GM18870 (cell line): ENCODE results near the gene R3HDM1.
"Not testable (repeated sequence)": the region's sequence is repeated elsewhere in the genome, so short reads cannot be mapped to it uniquely, and the experiment has no call there.

ENCODE experiments used
- ATAC-seq: cut with Tn5 transposase; IDR thresholded peaks from one replicate; pipeline ENCODE4 v1.9.1; 2021; ENCODE audit warnings: moderate library complexity; ENCODE audit not compliant: unreplicated experiment

R3HDM1 gene

DNA sequence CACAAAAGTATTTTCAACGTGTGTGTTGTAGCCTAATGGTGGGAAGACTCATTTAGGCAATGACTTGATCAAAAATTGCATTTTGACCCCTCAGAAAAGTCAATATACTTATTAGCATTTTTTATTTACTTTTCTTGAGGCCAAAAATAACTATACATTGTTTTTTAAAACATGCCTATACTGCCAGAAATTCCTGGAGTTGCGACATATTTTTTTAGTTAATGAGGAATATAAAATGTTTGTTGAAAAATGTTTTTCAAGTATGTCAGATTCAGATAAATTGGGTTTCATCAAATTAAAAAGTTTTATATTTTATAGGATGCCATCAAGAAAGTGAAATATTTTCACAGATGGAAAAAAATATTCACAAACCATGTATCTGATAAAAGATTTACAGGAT, 39.6 kb downstream of the R3HDM1 start:
- no peak for ATAC-seq

DNA sequence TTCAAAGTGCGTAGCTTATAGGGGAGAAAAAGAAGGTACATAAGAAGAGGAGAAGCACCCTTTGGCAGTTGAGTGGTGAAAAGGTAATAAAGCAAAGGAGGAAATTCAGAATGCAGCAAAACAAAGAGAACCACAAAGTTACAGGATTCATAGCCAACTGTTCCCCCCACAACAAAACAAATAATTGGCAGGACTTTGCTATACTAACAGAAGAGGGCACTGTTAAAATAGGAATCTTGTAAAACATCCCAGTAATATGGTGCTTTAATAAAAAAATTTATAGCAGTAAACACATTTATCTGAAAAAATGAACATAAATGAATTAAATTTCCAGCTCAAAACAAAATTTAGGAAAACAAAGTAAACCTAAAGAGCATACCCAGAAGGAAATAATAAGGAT, 42.3 kb downstream of the R3HDM1 start:
- no peak for ATAC-seq

DNA sequence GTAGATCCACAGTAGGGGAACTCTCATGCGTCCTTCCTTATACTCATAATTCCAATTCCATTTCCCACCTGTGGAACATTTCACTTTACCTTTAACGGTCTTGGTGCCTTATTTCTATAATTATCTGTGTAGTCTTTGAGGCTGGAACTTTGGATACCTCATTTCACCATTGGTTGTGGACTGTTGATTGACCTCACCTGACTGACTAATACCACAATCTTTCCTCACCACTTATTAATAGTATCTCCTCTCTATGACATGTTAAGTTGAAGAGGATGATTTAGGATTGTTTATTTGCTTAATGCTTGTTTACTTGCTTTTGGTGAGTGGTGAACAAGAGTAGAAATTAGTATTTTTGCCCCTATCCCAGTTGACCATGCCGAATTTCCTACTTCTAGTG, 50.0 kb downstream of the R3HDM1 start:
- no peak for ATAC-seq

DNA sequence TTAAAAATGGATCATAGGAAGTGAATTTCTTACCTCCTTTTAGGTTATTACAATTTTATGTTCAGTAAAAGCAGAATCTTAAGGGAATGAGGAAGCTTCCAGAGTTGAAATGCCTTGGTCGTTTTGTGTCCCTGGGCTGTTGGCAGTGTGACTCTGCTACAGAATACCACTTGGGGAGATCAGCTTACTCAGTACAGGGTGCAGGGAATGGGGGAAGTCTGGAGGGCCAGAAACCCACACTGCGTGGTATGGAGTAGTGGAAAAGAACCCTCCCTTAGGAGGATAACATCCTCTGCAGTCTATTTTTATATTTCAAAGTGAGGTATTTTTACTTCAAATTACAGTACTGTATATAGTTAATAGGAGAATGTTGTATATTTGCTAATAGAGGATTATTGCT, 51.1 kb downstream of the R3HDM1 start:
- ATAC-seq = no peak

DNA sequence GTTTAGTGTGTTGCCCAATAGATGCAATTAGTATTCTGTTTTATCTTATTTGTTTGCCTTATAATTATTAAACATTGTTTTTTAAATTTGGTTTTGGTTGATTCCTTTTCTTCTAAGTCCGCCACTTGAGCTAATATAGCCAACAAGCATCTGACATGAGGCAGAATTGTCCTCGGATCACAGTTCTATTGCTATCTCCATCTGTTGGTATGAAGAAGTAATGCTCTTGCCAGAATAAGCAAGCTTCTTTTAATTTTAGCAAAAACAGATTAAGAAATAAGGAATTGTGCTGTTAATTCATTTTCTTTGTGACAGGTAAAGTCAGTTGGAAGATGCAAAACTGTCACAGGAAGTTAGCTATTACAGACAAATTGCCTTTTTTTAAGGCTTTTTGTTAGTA, 54.3 kb downstream of the R3HDM1 start:
- no peak for ATAC-seq

DNA sequence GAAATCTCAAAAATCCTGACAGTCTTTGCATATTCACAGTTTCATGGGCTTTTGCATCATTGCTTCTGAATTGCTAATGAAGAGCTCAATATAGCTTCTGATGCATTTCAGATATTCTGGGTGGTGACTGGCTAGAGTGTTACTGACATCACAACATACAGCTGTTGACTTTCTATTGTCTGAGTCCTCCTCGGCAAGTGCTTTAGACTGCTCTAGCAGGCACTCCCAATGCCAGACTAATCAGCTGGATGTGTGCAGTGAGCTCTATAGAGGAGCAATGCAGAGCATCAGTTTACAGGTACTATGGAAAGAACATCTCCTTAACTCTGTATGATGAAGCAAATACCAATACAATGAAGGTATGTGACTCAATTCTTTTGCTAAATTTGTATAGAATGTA, 54.9 kb downstream of the R3HDM1 start:
- ATAC-seq = peak; percentile 46

DNA sequence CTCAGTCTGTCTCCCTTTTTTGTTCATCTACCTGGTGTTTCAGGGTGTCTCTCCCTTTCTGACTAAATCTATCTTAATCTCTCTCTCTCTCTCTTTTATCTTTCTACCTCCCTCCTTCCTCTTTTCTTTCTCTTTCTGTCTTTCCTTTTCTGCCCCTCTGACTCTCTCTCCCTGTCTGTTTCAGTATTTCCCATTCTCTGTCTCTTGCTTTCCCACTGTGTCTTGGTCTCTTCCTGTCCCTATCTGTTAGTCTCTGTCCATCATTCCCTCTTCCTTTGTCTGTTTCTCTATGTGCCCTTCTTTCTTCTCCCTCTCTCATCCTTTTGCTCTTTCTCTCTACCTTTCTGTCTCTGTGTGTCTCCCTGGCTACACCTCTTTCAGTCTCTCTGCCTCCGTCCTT, 56.7 kb downstream of the R3HDM1 start:
- no peak for ATAC-seq

DNA sequence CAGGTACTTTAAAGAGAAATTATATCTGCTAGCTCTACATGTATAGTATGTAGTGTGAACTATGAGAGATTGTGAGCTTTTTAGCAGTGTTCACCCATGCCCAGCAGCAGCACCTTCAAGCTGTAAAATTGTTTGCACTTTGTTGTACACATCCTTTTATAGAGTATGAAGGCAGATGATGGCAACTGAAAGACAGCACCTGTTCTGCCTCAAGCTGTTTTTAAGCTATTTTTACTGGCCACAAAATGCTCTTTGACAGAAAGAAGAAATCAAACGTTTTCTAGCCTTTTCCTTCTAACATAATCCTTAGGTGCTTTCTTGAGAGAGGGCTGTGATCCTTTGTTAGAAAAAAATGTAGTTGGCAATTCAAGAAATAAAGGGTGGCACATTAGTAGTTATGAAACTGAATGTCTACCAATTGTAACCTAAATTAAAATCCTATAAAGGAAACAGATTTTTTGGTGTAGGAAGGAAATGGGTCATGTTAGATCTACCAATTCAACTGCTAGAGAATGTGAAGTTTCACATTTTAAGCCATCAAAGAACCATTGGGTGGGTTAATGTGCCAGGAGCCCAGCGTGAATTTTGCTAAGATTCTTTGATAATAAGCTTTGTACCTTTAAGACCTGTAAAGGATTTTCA, 59.5 kb downstream of the R3HDM1 start:
- no peak for ATAC-seq

DNA sequence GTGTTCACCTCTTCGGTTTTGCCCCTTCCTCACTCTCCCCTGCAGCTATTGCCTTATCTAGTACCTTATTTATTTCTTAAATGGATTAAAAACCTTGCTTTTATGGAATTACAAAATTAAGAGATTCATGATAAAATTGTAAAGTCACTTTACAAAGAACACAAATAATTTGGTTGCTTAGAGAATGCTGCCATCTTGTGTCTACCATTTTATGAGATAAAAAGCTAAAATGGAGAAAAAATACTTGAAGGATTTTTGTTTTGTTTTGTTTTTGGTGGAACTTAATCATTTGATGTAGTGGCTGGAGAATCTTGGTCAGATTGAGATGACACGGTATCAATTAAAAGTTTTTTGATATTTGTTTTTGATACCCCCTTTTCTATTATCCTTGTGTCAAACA, 69.6 kb downstream of the R3HDM1 start:
- no peak for ATAC-seq

DNA sequence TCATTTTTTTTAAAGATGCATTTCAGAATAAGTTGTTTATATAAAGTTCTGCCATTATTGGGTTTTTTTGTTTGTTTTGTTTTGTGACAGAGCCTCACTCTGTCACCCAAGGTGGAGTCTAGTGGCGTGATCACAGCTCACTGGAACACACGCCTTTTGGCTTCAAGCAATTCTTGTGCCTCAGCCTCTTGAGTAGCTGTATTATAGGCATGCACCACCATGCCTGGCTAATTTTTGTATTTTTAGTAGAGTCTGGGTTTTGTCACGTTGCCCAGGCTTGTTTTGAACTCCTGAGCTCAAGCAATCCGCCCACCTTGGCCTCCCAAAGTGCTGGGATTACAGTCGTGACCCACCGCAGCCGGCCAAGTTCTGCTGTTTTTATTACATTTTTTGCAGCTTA, 72.3 kb downstream of the R3HDM1 start:
- no peak for ATAC-seq

DNA sequence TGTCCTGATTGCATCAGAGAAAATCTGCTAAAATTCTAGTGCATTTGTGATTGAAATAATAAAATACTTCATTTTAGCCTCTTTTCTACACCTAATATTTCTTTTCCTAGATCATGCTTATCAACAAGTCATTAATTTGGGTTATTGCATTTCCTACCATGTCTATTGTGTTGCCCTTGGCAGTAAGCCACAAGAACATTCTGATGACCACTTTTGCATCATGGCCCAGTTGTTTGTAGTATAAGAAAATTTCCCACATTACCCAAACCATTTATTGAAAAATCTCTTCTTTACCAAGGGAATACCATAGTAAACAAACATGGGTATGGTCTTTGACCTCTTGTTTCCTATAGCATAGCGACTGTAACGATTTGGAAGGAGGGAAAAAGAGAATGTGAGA, 76.3 kb downstream of the R3HDM1 start:
- no peak for ATAC-seq

DNA sequence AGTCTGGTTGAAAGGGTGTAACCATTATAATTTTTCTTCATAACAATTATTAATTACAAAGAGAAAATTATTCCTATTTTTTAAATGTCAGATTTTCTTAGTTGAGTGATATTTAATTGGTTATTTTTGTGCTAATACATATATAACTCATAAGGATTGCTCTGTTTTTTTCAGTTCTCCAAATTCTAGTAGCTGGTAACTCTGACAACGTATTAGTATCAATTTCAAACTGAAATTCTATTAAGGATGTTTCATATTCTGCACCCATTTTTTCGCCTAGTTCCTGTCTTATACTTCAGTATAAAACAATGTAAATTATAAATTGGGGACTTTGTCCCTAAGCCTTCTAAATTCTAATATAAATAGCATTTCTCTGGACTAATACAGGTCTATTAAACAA, 81.0 kb downstream of the R3HDM1 start:
- ATAC-seq = no peak

DNA sequence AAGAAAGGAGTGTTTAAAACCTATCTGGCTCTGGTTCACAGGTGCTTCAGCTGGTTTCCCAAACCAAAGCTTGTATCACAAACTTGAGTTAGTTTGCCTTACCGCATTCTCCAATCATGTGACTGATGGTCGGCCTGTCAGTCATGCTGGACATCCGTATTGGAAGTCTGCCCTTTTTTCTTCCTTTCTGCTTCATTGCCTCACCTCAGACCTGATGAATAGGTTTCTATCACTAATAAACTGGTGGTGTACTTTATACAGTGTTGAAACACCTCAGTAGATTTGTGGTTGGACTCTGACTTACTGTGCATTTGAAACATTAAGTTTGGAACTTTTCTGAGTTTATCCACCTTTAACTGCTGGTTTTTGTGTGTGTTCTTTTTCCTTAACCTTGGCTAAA, 84.1 kb downstream of the R3HDM1 start:
- no peak for ATAC-seq

DNA sequence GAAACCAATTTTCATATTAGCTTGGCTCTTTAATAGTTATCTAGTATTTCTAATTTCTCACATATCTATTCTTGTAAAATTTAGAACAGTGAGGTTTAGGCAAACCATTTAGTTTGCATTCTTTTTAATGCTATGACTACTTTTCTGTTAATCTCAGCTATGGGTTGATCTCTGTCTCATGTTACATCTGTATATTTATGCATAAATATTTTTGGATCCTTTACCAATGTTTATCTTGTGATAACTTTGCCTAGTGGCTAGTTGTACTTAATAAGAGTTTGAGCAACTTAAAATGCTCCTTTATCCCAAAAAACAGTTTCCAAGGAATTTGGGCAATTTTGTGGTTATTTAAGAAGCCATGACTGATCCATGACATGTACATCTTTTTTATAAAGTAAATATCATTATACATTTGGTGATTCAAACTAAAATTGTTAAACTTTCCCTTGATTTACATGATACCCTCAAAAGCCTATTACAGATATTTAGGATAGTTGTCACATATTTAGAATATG, 86.3 kb downstream of the R3HDM1 start:
- ATAC-seq = no peak

DNA sequence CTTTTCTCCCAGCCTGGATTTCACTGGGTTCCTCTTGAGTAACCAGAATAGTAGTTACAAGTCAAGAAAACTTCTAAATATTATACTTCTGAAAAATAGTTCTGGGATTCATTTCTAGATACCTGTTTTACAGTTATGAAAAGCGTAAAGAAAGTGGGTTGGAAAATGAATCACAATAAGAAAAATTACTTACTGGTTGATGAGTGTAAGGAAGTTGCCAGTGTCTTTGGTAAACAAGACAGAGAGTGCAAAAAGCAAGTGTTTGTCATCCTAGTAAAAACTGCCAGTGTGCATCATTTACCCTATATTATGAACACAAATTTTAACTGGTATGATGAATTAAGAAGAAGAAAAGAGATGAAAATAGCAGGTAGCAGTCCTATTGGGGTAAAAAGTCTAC, 88.9 kb downstream of the R3HDM1 start:
- no peak for ATAC-seq

DNA sequence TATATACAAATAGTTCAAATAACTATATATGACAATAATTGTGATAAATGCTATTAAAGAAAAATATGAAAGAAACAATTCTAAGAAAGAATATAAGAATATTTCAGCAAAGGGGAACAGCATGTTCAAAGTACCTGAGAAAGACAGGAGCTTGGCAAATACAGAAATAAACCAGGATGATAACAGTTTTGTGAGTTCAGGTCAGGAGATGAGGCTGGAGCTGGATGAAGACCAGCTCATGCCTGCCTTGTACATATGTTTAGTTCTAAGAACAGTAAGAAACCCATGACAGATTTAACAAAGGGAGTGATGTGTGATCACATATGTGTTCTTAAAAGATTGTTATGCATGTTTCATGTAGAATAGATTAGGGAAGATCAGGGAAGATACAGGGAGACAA, 98.2 kb downstream of the R3HDM1 start:
- ATAC-seq = no peak

DNA sequence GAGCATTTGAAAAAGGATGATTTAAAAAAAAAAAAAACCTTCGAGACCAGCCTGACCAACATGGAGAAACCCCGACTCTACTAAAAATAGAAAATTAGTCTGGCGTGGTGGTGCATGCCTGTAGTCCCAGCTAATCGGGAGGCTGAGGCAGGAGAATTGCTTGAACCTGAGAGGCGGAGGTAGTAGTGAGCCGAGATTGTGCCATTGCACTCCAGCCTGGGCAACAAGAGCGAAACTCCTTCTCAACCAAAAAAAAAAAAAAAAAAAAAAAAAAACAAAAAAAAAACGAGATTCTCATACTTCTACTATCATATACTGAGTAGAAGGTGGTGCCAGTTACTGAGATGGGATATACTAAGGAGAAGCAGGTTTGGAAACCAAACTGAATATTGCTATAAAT, 98.8 kb downstream of the R3HDM1 start:
- not testable (repeated sequence) for ATAC-seq

DNA sequence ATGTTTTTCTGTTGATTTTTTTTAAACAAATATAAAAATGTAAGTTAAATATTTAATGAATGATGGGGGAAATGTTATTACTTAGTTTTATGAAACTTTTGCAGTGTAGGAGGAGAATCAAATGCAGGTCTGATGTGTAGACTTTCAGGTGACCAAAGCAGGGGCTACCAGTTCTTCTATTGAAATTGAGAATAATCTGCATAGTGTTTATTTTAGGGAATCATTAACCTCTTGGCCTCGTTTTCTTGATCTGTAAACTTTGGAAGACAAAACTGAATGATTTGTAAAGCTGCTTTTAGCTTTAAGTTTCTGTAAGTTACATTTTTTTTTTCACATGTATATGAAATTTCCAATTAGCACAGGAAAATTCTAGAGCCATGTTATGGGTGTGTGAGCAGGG, 99.2 kb downstream of the R3HDM1 start:
- no peak for ATAC-seq

DNA sequence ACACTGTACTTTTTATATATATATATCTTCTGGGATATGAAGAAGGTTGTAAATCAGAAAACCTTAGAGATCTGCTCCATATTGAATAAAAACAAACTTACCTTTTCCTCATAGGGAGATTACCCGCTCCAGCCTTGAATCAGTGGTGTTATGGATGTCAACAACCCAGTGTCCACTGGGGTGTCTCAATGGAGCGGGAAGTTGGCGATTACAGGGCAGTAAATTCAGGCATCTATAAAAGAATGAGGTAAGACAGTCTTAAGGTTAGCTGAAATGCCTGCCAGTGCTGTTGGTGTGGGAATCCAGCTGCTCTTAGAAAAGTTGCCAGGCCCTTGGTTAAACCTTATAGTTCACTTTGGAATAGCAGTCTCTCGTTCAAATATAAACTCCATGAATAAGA, 102.3 kb downstream of the R3HDM1 start:
- ATAC-seq = no peak

DNA sequence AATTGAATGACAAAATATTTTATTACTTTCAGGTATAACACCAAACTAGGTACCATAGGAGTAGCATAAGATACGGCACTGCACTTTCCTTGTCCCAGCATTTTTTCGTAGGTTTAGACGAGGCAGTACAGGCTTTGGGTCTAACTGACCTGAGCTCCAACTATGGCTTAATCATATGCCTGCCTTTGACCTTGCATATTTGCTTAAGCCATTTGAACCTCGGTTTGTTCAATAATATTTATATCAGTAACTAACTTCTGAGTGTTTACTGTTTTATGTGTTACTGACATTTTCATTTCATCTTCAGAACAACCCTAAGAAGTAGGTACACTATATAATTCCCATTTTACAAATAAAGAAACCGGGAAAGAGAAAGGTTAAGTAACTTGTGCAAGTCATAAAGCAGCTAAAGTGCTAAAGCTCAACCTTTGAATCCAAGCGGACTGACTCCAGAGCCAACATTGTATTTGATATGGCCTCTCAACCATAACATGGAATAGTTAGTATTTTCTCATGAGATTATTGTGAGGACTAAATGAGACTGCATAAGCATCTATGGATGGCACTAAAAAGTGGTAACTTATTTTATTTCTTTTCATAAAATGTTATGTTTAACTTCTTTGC, 104.0 kb downstream of the R3HDM1 start:
- no peak for ATAC-seq

DNA sequence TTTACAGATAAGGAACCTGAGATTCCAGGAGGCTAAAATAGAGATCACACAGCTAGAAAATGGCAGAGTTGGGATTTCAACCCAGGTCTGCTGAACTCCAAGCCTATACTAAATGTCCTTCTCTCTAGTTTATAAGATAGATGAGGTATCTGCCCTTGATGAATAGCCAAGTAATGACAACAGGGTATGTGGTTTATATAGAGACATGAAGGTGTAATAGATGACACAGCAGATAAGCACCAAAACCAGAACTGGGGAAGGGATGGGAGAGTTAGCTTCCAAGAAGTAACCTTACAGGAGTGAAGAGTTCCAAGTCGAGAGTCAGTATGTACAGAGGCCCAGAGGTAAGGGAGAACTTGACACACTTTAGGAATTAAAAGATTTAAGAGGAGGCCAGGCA, 105.7 kb downstream of the R3HDM1 start:
- ATAC-seq = peak; percentile 12

DNA sequence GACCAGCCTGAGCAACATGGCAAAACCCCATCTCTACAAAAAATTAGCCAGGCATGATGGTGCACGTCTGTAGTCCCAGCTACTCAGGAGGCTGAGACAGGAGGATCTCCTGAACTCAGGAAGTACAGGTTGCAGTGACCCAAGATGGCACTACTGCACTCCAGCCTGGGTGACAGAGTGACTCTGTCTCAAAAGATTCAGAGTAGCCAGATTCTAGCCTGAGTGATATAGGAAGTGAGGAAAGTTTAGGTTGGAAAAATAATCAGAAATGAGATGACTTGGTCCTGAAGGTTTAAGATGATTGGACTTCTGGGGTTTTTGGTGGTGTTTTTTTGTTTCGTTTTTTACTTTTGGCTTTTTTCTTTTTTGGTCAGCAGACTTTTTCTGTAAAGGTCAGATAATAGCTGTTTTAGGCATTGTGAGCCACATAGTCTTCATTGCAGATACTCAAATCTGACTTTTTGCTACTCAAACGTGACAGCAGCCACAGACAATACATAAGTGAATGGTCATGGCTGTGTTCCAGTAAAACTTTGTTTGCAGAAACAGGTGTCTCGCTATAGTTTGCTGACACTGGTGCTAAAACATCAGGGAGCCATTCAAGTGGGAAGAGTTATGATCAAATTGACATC, 106.3 kb downstream of the R3HDM1 start:
- peak; percentile 76 for ATAC-seq
